H1 (cell line): ENCODE data around the gene SLPI. TPM values are rescaled to one million over a fixed set of nuclear protein-coding genes. Genes with fewer than 3 reads are reported as not detected.

ENCODE experiments used
- CTCF ChIA-PET: fragments of 300-600 bp; sonication (Branson Sonifier 250); formaldehyde crosslinking; loops from one replicate; lab custom pipeline; 2021; ENCODE audit not compliant: partially characterized antibody; lab: Charles Lee
- POLR2A ChIA-PET: fragments of 300-600 bp; sonication (Branson Sonifier 250); formaldehyde crosslinking; loops from one replicate; lab custom pipeline; 2021; ENCODE audit warnings: inconsistent platforms; ENCODE audit not compliant: partially characterized antibody; lab: Charles Lee
- DNase-seq, 2 experiments: peaks; one replicate each; pipeline versions ENCODE4 v3.0.0 to v3.0.0-alpha.2; 2010 to 2022; ENCODE audit warnings: low spot score in 2 of 2, low read depth in 1 of 2, mixed read lengths in 1 of 2
- FAIRE-seq: peaks from 2 replicates; lab custom pipeline; 2011; peaks lifted over from hg19 to GRCh38; lab: Jason Lieb, UNC
- H2AFZ ChIP-seq: 2 replicates; pipeline ENCODE4 v1.8.1; 2012; ENCODE audit warnings: low read length, inconsistent platforms
- H2AK5ac ChIP-seq: 2 replicates; pipeline ENCODE4 v1.6.1; 2013; ENCODE audit warnings: low read depth, low read length
- H2BK120ac ChIP-seq: replicated peaks from 2 replicates; pipeline ENCODE3; 2013; ENCODE audit warnings: low read depth, low read length, inconsistent platforms
- H2BK12ac ChIP-seq: 2 replicates; pipeline ENCODE4 v1.6.1; 2013; ENCODE audit warnings: low read depth, low read length
- H2BK15ac ChIP-seq: 2 replicates; pipeline ENCODE4 v1.6.1; 2013; ENCODE audit warnings: low read length
- H2BK20ac ChIP-seq: 2 replicates; pipeline ENCODE4 v1.6.1; 2013; ENCODE audit warnings: low read length
- H2BK5ac ChIP-seq: 2 replicates; pipeline ENCODE4 v1.6.1; 2013; ENCODE audit warnings: low read depth, low read length
- H3K14ac ChIP-seq: 2 replicates; pipeline ENCODE4 v1.6.1; 2013; ENCODE audit warnings: inconsistent platforms; ENCODE audit not compliant: insufficient read length
- H3K18ac ChIP-seq: 2 replicates; pipeline ENCODE4 v1.6.1; 2013; ENCODE audit warnings: low read length; ENCODE audit errors: extremely low read depth
- H3K23ac ChIP-seq: 2 replicates; pipeline ENCODE4 v1.6.1; 2013; ENCODE audit warnings: inconsistent platforms; ENCODE audit not compliant: insufficient read length
- H3K23me2 ChIP-seq: 2 replicates; pipeline ENCODE4 v1.6.1; 2013; ENCODE audit warnings: low read depth, low read length
- H3K27ac ChIP-seq: 2 replicates; pipeline ENCODE4 v1.6.1; 2011; ENCODE audit warnings: low read depth, low read length, inconsistent platforms
- H3K27me3 ChIP-seq, 4 experiments: replicated peaks in 1 of 4; 1 replicate in 1 of 4; 2 replicates in 3 of 4; pipeline versions ENCODE4 v1.6.1 to v1.8.1; 2011 to 2013; ENCODE audit warnings: low read length in 3 of 4, mild to moderate bottlenecking in 3 of 4, inconsistent platforms in 2 of 4, mixed read lengths in 2 of 4, moderate library complexity in 1 of 4; ENCODE audit not compliant: control insufficient read depth in 3 of 4, insufficient read depth in 3 of 4; ENCODE audit errors: extremely low read depth in 1 of 4
- H3K36me3 ChIP-seq, 4 experiments: 2 replicates each; pipeline versions ENCODE4 v1.6.1 to v1.8.1; 2011 to 2013; ENCODE audit warnings: mild to moderate bottlenecking in 4 of 4, low read length in 3 of 4, moderate library complexity in 2 of 4, control low read depth in 1 of 4, inconsistent platforms in 1 of 4; ENCODE audit not compliant: insufficient read depth in 4 of 4, control insufficient read depth in 2 of 4
- H3K4ac ChIP-seq: replicated peaks from 2 replicates; pipeline ENCODE3; 2013; ENCODE audit warnings: low read length, low read depth, mixed read lengths, inconsistent platforms; ENCODE audit not compliant: insufficient read length
- H3K4me1 ChIP-seq, 4 experiments: replicated peaks in 1 of 4; 1 replicate in 1 of 4; 2 replicates in 3 of 4; pipeline versions ENCODE4 v1.6.1 to v1.8.1; 2011 to 2013; ENCODE audit warnings: low read length in 3 of 4, inconsistent platforms in 2 of 4, mixed read lengths in 1 of 4; ENCODE audit not compliant: insufficient read depth in 4 of 4, control insufficient read depth in 3 of 4
- H3K4me2 ChIP-seq, 2 experiments: 2 replicates each; pipeline versions ENCODE4 v1.6.1 to v1.8.1; 2011 to 2013; ENCODE audit warnings: low read depth in 2 of 2, low read length in 2 of 2, control low read depth in 1 of 2, inconsistent platforms in 1 of 2, mild to moderate bottlenecking in 1 of 2; ENCODE audit not compliant: insufficient read depth in 1 of 2
- H3K4me3 ChIP-seq, 4 experiments: fragments of 200-600, 300-600 bp in 1 of 4; sonication (generic), shearing (Covaris generic), sonication (Bioruptor Twin) in 1 of 4; 2 replicates each; pipeline versions ENCODE4 v1.5.1 to v1.8.1; 2011 to 2016; ENCODE audit warnings: low read length in 4 of 4, low read depth in 3 of 4, control low read depth in 2 of 4, inconsistent platforms in 2 of 4, mild to moderate bottlenecking in 2 of 4, mixed read lengths in 1 of 4, moderate library complexity in 1 of 4; ENCODE audit not compliant: insufficient read depth in 2 of 4; ENCODE audit errors: extremely low read depth in 1 of 4
- H3K56ac ChIP-seq: replicated peaks from 2 replicates; pipeline ENCODE3; 2013; ENCODE audit warnings: low read depth, mild to moderate bottlenecking, mixed read lengths, low read length, inconsistent platforms; ENCODE audit not compliant: insufficient read length
- H3K79me1 ChIP-seq: 2 replicates; pipeline ENCODE4 v1.6.1; 2013; ENCODE audit warnings: low read depth, low read length, control low read depth
- H3K79me2 ChIP-seq, 2 experiments: 2 replicates each; pipeline versions ENCODE4 v1.6.1 to v1.8.1; 2012 to 2013; ENCODE audit warnings: low read length in 2 of 2, mild to moderate bottlenecking in 2 of 2, inconsistent platforms in 1 of 2; ENCODE audit not compliant: insufficient read depth in 2 of 2, control insufficient read depth in 1 of 2
- H3K9ac ChIP-seq, 4 experiments: replicated peaks in 1 of 4; 1 replicate in 1 of 4; 2 replicates in 3 of 4; pipeline versions ENCODE4 v1.6.1 to v1.8.1; 2011 to 2013; ENCODE audit warnings: low read depth in 3 of 4, low read length in 3 of 4, control low read depth in 2 of 4, mild to moderate bottlenecking in 2 of 4, moderate library complexity in 2 of 4, inconsistent platforms in 1 of 4; ENCODE audit errors: extremely low read depth in 1 of 4
- H3K9me3 ChIP-seq, 2 experiments: 2 replicates each; pipeline versions ENCODE4 v1.6.1 to v1.8.1; 2012 to 2013; ENCODE audit warnings: mild to moderate bottlenecking in 2 of 2, moderate library complexity in 2 of 2, control low read depth in 1 of 2, inconsistent platforms in 1 of 2, low read depth in 1 of 2, low read length in 1 of 2, mixed read lengths in 1 of 2; ENCODE audit not compliant: insufficient read depth in 2 of 2
- H4K20me1 ChIP-seq, 2 experiments: replicated peaks in 1 of 2; 2 replicates each; pipeline versions ENCODE3 to v1.8.1; 2011 to 2013; ENCODE audit warnings: inconsistent platforms in 2 of 2, low read length in 2 of 2, mild to moderate bottlenecking in 1 of 2; ENCODE audit not compliant: insufficient read depth in 2 of 2, control insufficient read depth in 1 of 2
- H4K5ac ChIP-seq: 2 replicates; pipeline ENCODE4 v1.6.1; 2013; ENCODE audit warnings: low read length, low read depth, mixed read lengths, inconsistent platforms; ENCODE audit not compliant: insufficient read length
- H4K8ac ChIP-seq: 2 replicates; pipeline ENCODE4 v1.8.0; 2013; ENCODE audit warnings: mild to moderate bottlenecking, moderate library complexity, low read length, inconsistent platforms; ENCODE audit not compliant: insufficient read depth; ENCODE audit errors: extremely low read depth
- H4K91ac ChIP-seq: replicated peaks from 2 replicates; pipeline ENCODE3; 2013; ENCODE audit warnings: low read length, mixed read lengths, inconsistent platforms; ENCODE audit not compliant: insufficient read length
- ATF3 ChIP-seq: IDR thresholded peaks from 2 replicates; pipeline ENCODE4 v1.6.1; 2011; ENCODE audit warnings: low read depth, mild to moderate bottlenecking, low read length; ENCODE audit not compliant: insufficient read depth
- CEBPB ChIP-seq: IDR thresholded peaks from 2 replicates; pipeline ENCODE4 v1.6.1; 2012; ENCODE audit warnings: low read depth, low read length
- EGR1 ChIP-seq: IDR thresholded peaks from 2 replicates; pipeline ENCODE4 v1.6.1; 2011; ENCODE audit warnings: low read depth, low read length, borderline replicate concordance
- HDAC2 ChIP-seq, 2 experiments: fragments of 300-600 bp in 1 of 2; sonication (generic) in 1 of 2; IDR thresholded peaks; 2 replicates each; pipeline ENCODE4 v1.6.1; 2011 to 2012; ENCODE audit warnings: low read depth in 2 of 2, low read length in 2 of 2, mild to moderate bottlenecking in 2 of 2, moderate library complexity in 2 of 2, borderline replicate concordance in 1 of 2, inconsistent platforms in 1 of 2
- NANOG ChIP-seq: IDR thresholded peaks from 2 replicates; pipeline ENCODE4 v1.6.1; 2011; ENCODE audit warnings: low read length, low read depth, mild to moderate bottlenecking, inconsistent platforms; ENCODE audit not compliant: insufficient read depth, poor library complexity, severe bottlenecking
- POU5F1 ChIP-seq: IDR thresholded peaks from 2 replicates; pipeline ENCODE4 v1.6.1; 2011; ENCODE audit warnings: low read depth, mild to moderate bottlenecking, low read length, moderate library complexity
- RAD21 ChIP-seq, 2 experiments: IDR thresholded peaks in 1 of 2; conservative IDR thresholded peaks in 1 of 2; 2 replicates each; pipeline ENCODE4 v1.6.1; 2011; ENCODE audit warnings: low read depth in 2 of 2, low read length in 2 of 2, improper control_type of control experiment in 1 of 2, inconsistent platforms in 1 of 2, mild to moderate bottlenecking in 1 of 2, moderate library complexity in 1 of 2
- SIRT6 ChIP-seq: IDR thresholded peaks from one replicate; pipeline ENCODE4 v1.7.1; 2012; ENCODE audit warnings: low read length, inconsistent platforms
- SIX5 ChIP-seq: IDR thresholded peaks from 2 replicates; pipeline ENCODE4 v1.6.1; 2011; ENCODE audit warnings: mild to moderate bottlenecking, low read depth, low read length
- USF2 ChIP-seq: IDR thresholded peaks from 2 replicates; pipeline ENCODE4 v1.6.1; 2011; ENCODE audit warnings: low read length, improper control_type of control experiment
- WGBS, 2 experiments: shearing (Covaris generic) in 1 of 2; methylation state at CpG; one replicate each; pipeline versions ENCODE4 v1.1.6 to v1.1.7; 2013 to 2015; ENCODE audit warnings: low lambda C conversion rate in 2 of 2, mixed read lengths in 2 of 2, inconsistent platforms in 1 of 2, low coverage in 1 of 2, missing lambda C conversion rate in 1 of 2; ENCODE audit not compliant: insufficient replicate concordance in 2 of 2, insufficient coverage in 1 of 2, insufficient read length in 1 of 2; ENCODE audit errors: extremely low coverage in 1 of 2, missing lambda C conversion rate in 1 of 2; 5-methylcytosine and 5-hydroxymethylcytosine counted together
- polyA plus RNA-seq, 7 experiments: library from polyadenylated mRNA; depleted of rRNA in 3 of 7; stranded (reverse) in 5 of 7; unstranded in 2 of 7; fragments of >200 nt in 5 of 7; fragments of 200-250 nt in 2 of 7; gene quantifications; 1 replicate in 5 of 7; 2 replicates in 1 of 7; 4 replicates in 1 of 7; pipeline versions ENCODE4 v1.2.1 to v1.2.3, GENCODE V29; 2011 to 2013; ENCODE audit warnings: missing spikeins in 2 of 7, mixed read lengths in 2 of 7
- total RNA-seq: library from RNA; stranded (reverse); fragmentation: NEBNext Ultra II Directional; extraction: Animal tissue kit (Norgen Biotek cat#: 25700); gene quantifications from 2 replicates; pipeline ENCODE4 v1.2.1, GENCODE V29; 2021

The SLPI gene
- total and polyA plus RNA-seq, 2 of the 8 experiments (the other 6 are each of a cell fraction or from before 2014, with no cell fraction given): not detected

GRCh38 chr20:45238139-45238538 lies 16.2 kb downstream of the SLPI start:
- H2AFZ ChIP-seq: no peak overlapping the region
- H3K9ac ChIP-seq: no peak overlapping the region
- H3K27me3 ChIP-seq: no peaks in the 10 kb centered on the region; a peak in 1 of 7 replicates
- H3K18ac ChIP-seq: no peak overlapping the region
- FAIRE-seq (no peak), DNase-seq (no peak)
- no peak overlapping the region for H2BK12ac ChIP-seq
- H3K23me2 ChIP-seq: no peaks in the 10 kb centered on the region
- no peaks in the 10 kb centered on the region for H3K36me3 ChIP-seq
- no peak overlapping the region for H3K4ac ChIP-seq
- H3K4me1 ChIP-seq: no peaks in the 10 kb centered on the region; a peak in 1 of 7 replicates
- H4K20me1 ChIP-seq: no peaks in the 10 kb centered on the region
- no peak overlapping the region for H2BK15ac ChIP-seq
- H3K9me3 ChIP-seq: no peaks in the 10 kb centered on the region; a peak in 2 of 4 replicates
- H3K23ac ChIP-seq: no peak overlapping the region
- H3K14ac ChIP-seq: no peak overlapping the region
- H3K4me2 ChIP-seq: no peak overlapping the region
- H2BK5ac ChIP-seq: no peak overlapping the region
- no peak overlapping the region for H3K56ac ChIP-seq
- H4K91ac ChIP-seq: no peak overlapping the region
- no peak overlapping the region for H3K4me3 ChIP-seq
- H4K8ac ChIP-seq: no peak overlapping the region
- H2BK120ac ChIP-seq: no peak overlapping the region
- ChIA-PET CTCF (interaction anchor here (0.7 to 1.8 kb wide), 3 partner anchors 17 to 99 kb away, joined by 3 to 8 read pairs (median 3); partner anchors contain the start of gene SLPI), POLR2A (no interaction called here)
- H3K79me1 ChIP-seq: no peaks in the 10 kb centered on the region
- no peaks in the 10 kb centered on the region for H3K79me2 ChIP-seq
- no peak overlapping the region for H2BK20ac ChIP-seq
- no peak overlapping the region for H2AK5ac ChIP-seq
- H4K5ac ChIP-seq: no peak overlapping the region
- H3K27ac ChIP-seq: no peak overlapping the region
- WGBS, 2 experiments: 81% methylated on average over 2 of the region's 2 CpGs; no CpG with 5 or more reads in 1 of the 2 experiments
- TF ChIP-seq RAD21 (IDR thresholded peaks at IDR 0.05 in 1 of 2, conservative IDR thresholded peaks at IDR 0.05 in 1 of 2; ENCODE audit: low read depth in 2 of 2, low read length in 2 of 2): no peak
- no peak for TF ChIP-seq EGR1
- TF ChIP-seq ATF3: no peak
- TF ChIP-seq CEBPB: no peak
- no peak for TF ChIP-seq HDAC2 (IDR thresholded peaks at IDR 0.05; ENCODE audit: borderline replicate concordance in 1 of 2, low read depth in 2 of 2, low read length in 2 of 2)
- TF ChIP-seq USF2: no peak
- no peak for TF ChIP-seq NANOG
- no peak for TF ChIP-seq SIX5
- TF ChIP-seq SIRT6: no peak
- no peak for TF ChIP-seq POU5F1
